ENCODE results near the gene ARSB. TPM values are rescaled to one million over a fixed set of nuclear protein-coding genes. Genes with fewer than 3 reads are reported as not detected.

ARSB gene
- total and polyA plus RNA-seq, 9 of the 15 experiments (the other 6 are each of a cell fraction or from before 2014, with no cell fraction given): 0.52 to 4.6 (median 2.4) TPM

DNA sequence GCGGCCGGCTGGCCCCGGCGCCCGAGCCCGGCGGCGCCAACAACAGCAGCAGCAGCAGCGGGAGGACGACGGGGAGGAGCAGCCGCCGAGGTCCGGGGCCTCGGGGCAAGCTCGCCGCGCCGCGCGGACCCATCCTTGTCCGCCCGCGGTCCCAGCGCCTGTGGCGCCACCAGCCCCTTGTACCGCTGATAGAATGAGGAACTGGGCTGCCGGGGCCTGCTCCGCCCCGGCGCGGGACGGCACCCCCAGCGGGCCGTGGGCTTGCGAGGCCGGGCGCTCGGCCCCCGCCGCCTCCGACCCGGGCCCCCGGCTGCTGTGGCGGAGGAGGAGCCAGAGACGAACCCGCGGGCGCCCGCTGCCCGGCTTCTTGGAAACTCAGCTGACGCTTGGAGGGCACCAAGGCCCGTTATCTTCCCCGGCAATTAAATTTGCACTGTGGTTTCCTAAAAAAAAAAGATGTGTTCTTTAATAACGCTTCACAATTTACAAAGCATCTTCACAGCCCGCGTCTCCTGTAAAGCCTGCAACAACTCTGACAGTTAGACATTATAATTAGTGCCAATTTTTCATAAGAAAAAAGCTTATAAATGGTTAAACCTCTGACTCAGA, at the start of gene ARSB (continued):
- TF ChIP-seq, protein P1, sequence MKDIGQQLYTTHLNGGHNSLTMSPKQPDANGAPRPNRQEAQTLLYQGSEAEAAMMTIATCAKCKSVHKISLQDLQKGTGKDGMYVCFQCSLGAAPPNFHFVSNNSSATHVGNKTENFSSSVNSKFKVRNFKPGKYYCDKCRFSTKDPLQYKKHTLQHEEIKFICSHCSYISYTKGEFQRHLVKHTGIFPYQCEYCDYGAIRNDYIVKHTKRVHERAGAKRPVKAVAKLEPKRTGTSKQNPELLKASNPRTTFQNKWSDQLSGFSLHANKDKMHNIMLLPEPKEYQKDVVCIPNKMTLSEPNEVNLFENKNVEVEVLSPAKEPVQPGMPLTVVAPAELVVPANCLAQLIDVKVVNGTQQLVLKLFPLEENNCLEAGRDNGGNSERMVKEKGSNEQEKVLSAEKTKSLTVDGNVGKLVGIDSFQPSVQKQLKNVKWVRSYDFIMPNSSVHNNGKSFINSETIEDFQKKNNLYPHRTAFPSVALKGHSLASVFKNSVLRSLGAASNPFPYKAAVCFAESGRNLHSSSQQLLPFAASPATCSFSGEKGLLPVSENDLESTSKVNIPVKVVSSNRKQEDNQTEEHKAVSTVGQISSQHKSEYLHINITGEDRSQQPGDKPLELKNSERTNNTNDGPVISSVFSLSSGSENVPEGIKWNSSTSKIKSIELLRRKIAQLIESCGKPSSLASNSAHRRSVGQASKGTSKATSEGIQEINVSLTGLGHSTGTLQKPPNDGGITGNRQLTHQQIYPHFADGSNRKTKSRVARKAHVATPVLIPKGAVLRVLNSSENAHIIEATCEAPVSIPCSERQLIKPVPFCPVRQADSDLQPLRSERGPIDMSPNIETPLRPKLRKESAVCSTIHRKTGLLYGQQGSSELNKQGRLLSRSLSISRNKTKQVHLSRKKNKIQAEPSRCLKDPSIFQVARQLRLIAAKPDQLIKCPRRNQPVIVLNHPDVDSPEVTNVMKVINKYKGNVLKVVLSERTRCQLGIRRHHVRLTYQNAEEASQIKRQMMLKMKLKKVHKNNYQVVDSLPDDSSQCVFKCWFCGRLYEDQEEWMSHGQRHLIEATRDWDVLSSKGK (CRISPR knock-in tag; IDR thresholded peaks at IDR 0.05): no peak
- TF ChIP-seq ZEB2 (IDR thresholded peaks at IDR 0.05) (no peak), ZNF174 (CRISPR knock-in tag; IDR thresholded peaks at IDR 0.05) (no peak), CBFB (CRISPR knock-in tag; IDR thresholded peaks at IDR 0.05) (no peak), TSC22D4 (tag; IDR thresholded peaks at IDR 0.05) (no peak), CHD2 (IDR thresholded peaks at IDR 0.05; ENCODE audit: low read depth, low read length) (no peak), ZNF165 (CRISPR knock-in tag; IDR thresholded peaks at IDR 0.05; ENCODE audit: borderline replicate concordance) (no peak), NONO (IDR thresholded peaks at IDR 0.05; ENCODE audit: low read depth in 2 of 2, low read length in 1 of 2) (peak; percentile 40 to 42), MAFK (IDR thresholded peaks at IDR 0.05; ENCODE audit: low read length) (no peak), RNF2 (IDR thresholded peaks at IDR 0.05) (no peak), PYGO2 (tag; IDR thresholded peaks at IDR 0.05) (no peak), ZNF780A (CRISPR knock-in tag; IDR thresholded peaks at IDR 0.05) (no peak), MCM7 (IDR thresholded peaks at IDR 0.05) (no peak), ZNF77 (CRISPR knock-in tag; IDR thresholded peaks at IDR 0.05) (no peak), HMGN3 (IDR thresholded peaks at IDR 0.05; ENCODE audit: borderline replicate concordance, extremely low read depth, insufficient read length, low read depth, low read length) (no peak), TBP (optimal IDR thresholded peaks at IDR 0.05; ENCODE audit: low read depth, low read length) (peak; percentile 4), ZNF23 (CRISPR knock-in tag; IDR thresholded peaks at IDR 0.05) (no peak)
- TF ChIP-seq, protein P2, sequence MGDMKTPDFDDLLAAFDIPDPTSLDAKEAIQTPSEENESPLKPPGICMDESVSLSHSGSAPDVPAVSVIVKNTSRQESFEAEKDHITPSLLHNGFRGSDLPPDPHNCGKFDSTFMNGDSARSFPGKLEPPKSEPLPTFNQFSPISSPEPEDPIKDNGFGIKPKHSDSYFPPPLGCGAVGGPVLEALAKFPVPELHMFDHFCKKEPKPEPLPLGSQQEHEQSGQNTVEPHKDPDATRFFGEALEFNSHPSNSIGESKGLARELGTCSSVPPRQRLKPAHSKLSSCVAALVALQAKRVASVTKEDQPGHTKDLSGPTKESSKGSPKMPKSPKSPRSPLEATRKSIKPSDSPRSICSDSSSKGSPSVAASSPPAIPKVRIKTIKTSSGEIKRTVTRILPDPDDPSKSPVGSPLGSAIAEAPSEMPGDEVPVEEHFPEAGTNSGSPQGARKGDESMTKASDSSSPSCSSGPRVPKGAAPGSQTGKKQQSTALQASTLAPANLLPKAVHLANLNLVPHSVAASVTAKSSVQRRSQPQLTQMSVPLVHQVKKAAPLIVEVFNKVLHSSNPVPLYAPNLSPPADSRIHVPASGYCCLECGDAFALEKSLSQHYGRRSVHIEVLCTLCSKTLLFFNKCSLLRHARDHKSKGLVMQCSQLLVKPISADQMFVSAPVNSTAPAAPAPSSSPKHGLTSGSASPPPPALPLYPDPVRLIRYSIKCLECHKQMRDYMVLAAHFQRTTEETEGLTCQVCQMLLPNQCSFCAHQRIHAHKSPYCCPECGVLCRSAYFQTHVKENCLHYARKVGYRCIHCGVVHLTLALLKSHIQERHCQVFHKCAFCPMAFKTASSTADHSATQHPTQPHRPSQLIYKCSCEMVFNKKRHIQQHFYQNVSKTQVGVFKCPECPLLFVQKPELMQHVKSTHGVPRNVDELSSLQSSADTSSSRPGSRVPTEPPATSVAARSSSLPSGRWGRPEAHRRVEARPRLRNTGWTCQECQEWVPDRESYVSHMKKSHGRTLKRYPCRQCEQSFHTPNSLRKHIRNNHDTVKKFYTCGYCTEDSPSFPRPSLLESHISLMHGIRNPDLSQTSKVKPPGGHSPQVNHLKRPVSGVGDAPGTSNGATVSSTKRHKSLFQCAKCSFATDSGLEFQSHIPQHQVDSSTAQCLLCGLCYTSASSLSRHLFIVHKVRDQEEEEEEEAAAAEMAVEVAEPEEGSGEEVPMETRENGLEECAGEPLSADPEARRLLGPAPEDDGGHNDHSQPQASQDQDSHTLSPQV (IDR thresholded peaks at IDR 0.05): 0 out of 2 replicates have a peak, but pooled peaks have one; percentile 29
- TF ChIP-seq, protein P3, sequence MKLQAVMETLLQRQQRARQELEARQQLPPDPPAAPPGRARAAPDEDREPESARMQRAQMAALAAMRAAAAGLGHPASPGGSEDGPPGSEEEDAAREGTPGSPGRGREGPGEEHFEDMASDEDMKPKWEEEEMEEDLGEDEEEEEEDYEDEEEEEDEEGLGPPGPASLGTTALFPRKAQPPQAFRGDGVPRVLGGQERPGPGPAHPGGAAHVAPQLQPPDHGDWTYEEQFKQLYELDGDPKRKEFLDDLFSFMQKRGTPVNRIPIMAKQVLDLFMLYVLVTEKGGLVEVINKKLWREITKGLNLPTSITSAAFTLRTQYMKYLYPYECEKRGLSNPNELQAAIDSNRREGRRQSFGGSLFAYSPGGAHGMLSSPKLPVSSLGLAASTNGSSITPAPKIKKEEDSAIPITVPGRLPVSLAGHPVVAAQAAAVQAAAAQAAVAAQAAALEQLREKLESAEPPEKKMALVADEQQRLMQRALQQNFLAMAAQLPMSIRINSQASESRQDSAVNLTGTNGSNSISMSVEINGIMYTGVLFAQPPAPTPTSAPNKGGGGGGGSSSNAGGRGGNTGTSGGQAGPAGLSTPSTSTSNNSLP (IDR thresholded peaks at IDR 0.05; ENCODE audit: borderline replicate concordance, low read depth, low read length): no peak

Measured in K562 (cell line).